ENCODE measurements around the gene ARAP3.

The ARAP3 gene

GRCh38 chr5:141632650-141633049 lies 49.4 kb downstream of the ARAP3 start:
- H3K27me3 ChIP-seq (ENCODE audit: insufficient read depth, low read length): no peaks in the 10 kb centered on the region
- H3K36me3 ChIP-seq (ENCODE audit: insufficient read depth, low read length): peaks cover 24% of the 10 kb centered on the region
- H3K4me1 ChIP-seq (ENCODE audit: control insufficient read depth, insufficient read depth, low read length, unreplicated experiment): peaks cover 17% of the 10 kb centered on the region
- H2AFZ ChIP-seq (ENCODE audit: low read length, unreplicated experiment): no peak overlapping the region
- H3K27ac ChIP-seq (ENCODE audit: low read depth, low read length): no peak overlapping the region
- H3K79me2 ChIP-seq (ENCODE audit: control insufficient read depth, insufficient read depth, low read length, unreplicated experiment): peaks cover 54% of the 10 kb centered on the region
- no peak overlapping the region for H3K4me3 ChIP-seq (ENCODE audit: low read depth, low read length)

GRCh38 chr5:141630570-141631140 lies 51.4 kb downstream of the ARAP3 start:
- H3K27me3 ChIP-seq (ENCODE audit: insufficient read depth, low read length): no peaks in the 10 kb centered on the region
- H2AFZ ChIP-seq (ENCODE audit: low read length, unreplicated experiment): no peak overlapping the region
- no peak overlapping the region for H3K4me3 ChIP-seq (ENCODE audit: low read depth, low read length)
- peaks cover 25% of the 10 kb centered on the region for H3K36me3 ChIP-seq (ENCODE audit: insufficient read depth, low read length)
- H3K79me2 ChIP-seq (ENCODE audit: control insufficient read depth, insufficient read depth, low read length, unreplicated experiment): peaks cover 45% of the 10 kb centered on the region
- no peak overlapping the region for H3K27ac ChIP-seq (ENCODE audit: low read depth, low read length)
- peaks cover 14% of the 10 kb centered on the region for H3K4me1 ChIP-seq (ENCODE audit: control insufficient read depth, insufficient read depth, low read length, unreplicated experiment)

- Histone ChIP-seq H3K79me2 (ENCODE audit: control insufficient read depth, insufficient read depth, low read length, unreplicated experiment) (peaks cover 24% of the 10 kb centered on the region), H3K36me3 (ENCODE audit: insufficient read depth, low read length) (peaks cover 38% of the 10 kb centered on the region), H3K27me3 (ENCODE audit: insufficient read depth, low read length) (no peaks in the 10 kb centered on the region), H3K27ac (ENCODE audit: low read depth, low read length) (no peak overlapping the region), H2AFZ (ENCODE audit: low read length, unreplicated experiment) (no peak overlapping the region), H3K4me1 (ENCODE audit: control insufficient read depth, insufficient read depth, low read length, unreplicated experiment) (no peaks in the 10 kb centered on the region), H3K4me3 (ENCODE audit: low read depth, low read length) (no peak overlapping the region)
Measured at GRCh38 chr5:141628175-141628788, 53.7 kb downstream of the ARAP3 start.

- peaks cover 27% of the 10 kb centered on the region for H3K36me3 ChIP-seq (ENCODE audit: insufficient read depth, low read length)
- H3K4me3 ChIP-seq (ENCODE audit: low read depth, low read length): no peak overlapping the region
- no peaks in the 10 kb centered on the region for H3K27me3 ChIP-seq (ENCODE audit: insufficient read depth, low read length)
- H3K79me2 ChIP-seq (ENCODE audit: control insufficient read depth, insufficient read depth, low read length, unreplicated experiment): no peaks in the 10 kb centered on the region
- H2AFZ ChIP-seq (ENCODE audit: low read length, unreplicated experiment): no peak overlapping the region
- no peaks in the 10 kb centered on the region for H3K4me1 ChIP-seq (ENCODE audit: control insufficient read depth, insufficient read depth, low read length, unreplicated experiment)
- no peak overlapping the region for H3K27ac ChIP-seq (ENCODE audit: low read depth, low read length)
Measured at GRCh38 chr5:141623611-141624010, 58.4 kb downstream of the ARAP3 start.

- Histone ChIP-seq H3K27ac (ENCODE audit: low read depth, low read length) (no peak overlapping the region), H3K4me3 (ENCODE audit: low read depth, low read length) (no peak overlapping the region), H3K27me3 (ENCODE audit: insufficient read depth, low read length) (no peaks in the 10 kb centered on the region), H2AFZ (ENCODE audit: low read length, unreplicated experiment) (no peak overlapping the region), H3K79me2 (ENCODE audit: control insufficient read depth, insufficient read depth, low read length, unreplicated experiment) (peaks cover 4% of the 10 kb centered on the region), H3K36me3 (ENCODE audit: insufficient read depth, low read length) (peaks cover 25% of the 10 kb centered on the region), H3K4me1 (ENCODE audit: control insufficient read depth, insufficient read depth, low read length, unreplicated experiment) (no peaks in the 10 kb centered on the region)
Measured at GRCh38 chr5:141623186-141623585, 58.8 kb downstream of the ARAP3 start.

GRCh38 chr5:141618804-141619554 lies 63.1 kb downstream of the ARAP3 start, which contains the start of gene DIAPH1:
Gene DIAPH1, minus strand, starts transcription at chr5:141619000. Its CDS starts 86 bp downstream, at chr5:141618914.
- Histone ChIP-seq H3K27me3 (ENCODE audit: insufficient read depth, low read length) (no peaks in the 10 kb centered on the region), H3K79me2 (ENCODE audit: control insufficient read depth, insufficient read depth, low read length, unreplicated experiment) (peaks cover 39% of the 10 kb centered on the region), H3K27ac (ENCODE audit: low read depth, low read length) (peak within 1 kb of the TSS; percentile 57), H2AFZ (ENCODE audit: low read length, unreplicated experiment) (peak within 1 kb of the TSS; percentile 92), H3K36me3 (ENCODE audit: insufficient read depth, low read length) (peaks cover 20% of the 10 kb centered on the region), H3K4me1 (ENCODE audit: control insufficient read depth, insufficient read depth, low read length, unreplicated experiment) (peaks cover 18% of the 10 kb centered on the region), H3K4me3 (ENCODE audit: low read depth, low read length) (peak within 1 kb of the TSS; percentile 89)

GRCh38 chr5:141618030-141618803 lies 63.8 kb downstream of the ARAP3 start:
- Histone ChIP-seq H2AFZ (ENCODE audit: low read length, unreplicated experiment) (peak overlapping the region; percentile 92), H3K4me1 (ENCODE audit: control insufficient read depth, insufficient read depth, low read length, unreplicated experiment) (peaks cover 18% of the 10 kb centered on the region), H3K36me3 (ENCODE audit: insufficient read depth, low read length) (peaks cover 13% of the 10 kb centered on the region), H3K79me2 (ENCODE audit: control insufficient read depth, insufficient read depth, low read length, unreplicated experiment) (peaks cover 46% of the 10 kb centered on the region), H3K27ac (ENCODE audit: low read depth, low read length) (peak overlapping the region; percentile 57), H3K4me3 (ENCODE audit: low read depth, low read length) (peak overlapping the region; percentile 89), H3K27me3 (ENCODE audit: insufficient read depth, low read length) (no peaks in the 10 kb centered on the region)

- Histone ChIP-seq H2AFZ (ENCODE audit: low read length, unreplicated experiment) (peak overlapping the region; percentile 92), H3K36me3 (ENCODE audit: insufficient read depth, low read length) (peaks cover 13% of the 10 kb centered on the region), H3K4me1 (ENCODE audit: control insufficient read depth, insufficient read depth, low read length, unreplicated experiment) (peaks cover 18% of the 10 kb centered on the region), H3K27ac (ENCODE audit: low read depth, low read length) (peak overlapping the region; percentile 57), H3K79me2 (ENCODE audit: control insufficient read depth, insufficient read depth, low read length, unreplicated experiment) (peaks cover 52% of the 10 kb centered on the region), H3K4me3 (ENCODE audit: low read depth, low read length) (peak overlapping the region; percentile 89), H3K27me3 (ENCODE audit: insufficient read depth, low read length) (no peaks in the 10 kb centered on the region)
Measured at GRCh38 chr5:141617682-141618029, 64.4 kb downstream of the ARAP3 start.

- Histone ChIP-seq H3K4me1 (ENCODE audit: control insufficient read depth, insufficient read depth, low read length, unreplicated experiment) (peaks cover 18% of the 10 kb centered on the region), H3K79me2 (ENCODE audit: control insufficient read depth, insufficient read depth, low read length, unreplicated experiment) (peaks cover 57% of the 10 kb centered on the region), H3K4me3 (ENCODE audit: low read depth, low read length) (peak overlapping the region; percentile 89), H3K36me3 (ENCODE audit: insufficient read depth, low read length) (peaks cover 13% of the 10 kb centered on the region), H2AFZ (ENCODE audit: low read length, unreplicated experiment) (no peak overlapping the region), H3K27me3 (ENCODE audit: insufficient read depth, low read length) (no peaks in the 10 kb centered on the region), H3K27ac (ENCODE audit: low read depth, low read length) (peak overlapping the region; percentile 57)
Measured at GRCh38 chr5:141617128-141617527, 64.9 kb downstream of the ARAP3 start.

- peaks cover 13% of the 10 kb centered on the region for H3K36me3 ChIP-seq (ENCODE audit: insufficient read depth, low read length)
- peak overlapping the region; percentile 89 for H3K4me3 ChIP-seq (ENCODE audit: low read depth, low read length)
- H3K4me1 ChIP-seq (ENCODE audit: control insufficient read depth, insufficient read depth, low read length, unreplicated experiment): peaks cover 18% of the 10 kb centered on the region
- H3K27ac ChIP-seq (ENCODE audit: low read depth, low read length): no peak overlapping the region
- H2AFZ ChIP-seq (ENCODE audit: low read length, unreplicated experiment): no peak overlapping the region
- H3K27me3 ChIP-seq (ENCODE audit: insufficient read depth, low read length): no peaks in the 10 kb centered on the region
- H3K79me2 ChIP-seq (ENCODE audit: control insufficient read depth, insufficient read depth, low read length, unreplicated experiment): peaks cover 66% of the 10 kb centered on the region
Measured at GRCh38 chr5:141615991-141616720, 65.9 kb downstream of the ARAP3 start.

All from ACC112 (cell line).